GM19455 (cell line): ENCODE data around the gene STAT4.

Experiments used
- ATAC-seq: cut with Tn5 transposase; IDR thresholded peaks from one replicate; pipeline ENCODE4 v1.9.1; 2021; ENCODE audit not compliant: unreplicated experiment

Gene STAT4

DNA sequence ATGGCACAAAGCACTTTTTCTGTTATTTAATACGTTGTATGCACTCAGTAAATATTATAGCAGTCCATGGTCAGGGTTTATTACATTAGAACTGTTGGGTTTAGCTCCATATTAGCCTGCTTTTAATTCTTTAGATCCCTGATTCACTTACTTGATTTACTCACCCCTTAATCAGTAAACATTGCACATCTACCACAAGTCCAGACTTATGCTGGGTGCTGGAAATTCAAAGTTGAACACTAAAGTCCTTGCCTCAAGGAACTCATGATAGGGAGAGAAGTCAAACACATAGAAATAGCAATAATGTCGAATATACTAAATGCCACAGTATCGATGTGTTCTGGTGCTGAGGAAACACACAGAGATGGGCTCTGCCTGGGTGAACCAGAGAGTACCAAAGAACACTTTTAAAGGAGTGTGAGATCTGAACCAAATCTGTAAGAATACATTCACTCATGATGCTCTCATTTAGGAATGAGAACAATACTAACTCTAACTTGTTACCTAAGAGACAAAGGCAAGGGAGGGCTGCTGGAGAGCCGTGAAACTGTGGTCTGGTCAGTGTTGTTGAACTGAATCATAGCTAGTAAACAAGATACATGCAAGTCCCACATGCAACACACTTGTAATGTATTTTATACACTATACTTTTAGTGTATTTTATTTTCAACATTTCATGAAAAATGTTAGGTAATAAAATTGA is 4.9 kb downstream of the STAT4 start:
- no peak for ATAC-seq

DNA sequence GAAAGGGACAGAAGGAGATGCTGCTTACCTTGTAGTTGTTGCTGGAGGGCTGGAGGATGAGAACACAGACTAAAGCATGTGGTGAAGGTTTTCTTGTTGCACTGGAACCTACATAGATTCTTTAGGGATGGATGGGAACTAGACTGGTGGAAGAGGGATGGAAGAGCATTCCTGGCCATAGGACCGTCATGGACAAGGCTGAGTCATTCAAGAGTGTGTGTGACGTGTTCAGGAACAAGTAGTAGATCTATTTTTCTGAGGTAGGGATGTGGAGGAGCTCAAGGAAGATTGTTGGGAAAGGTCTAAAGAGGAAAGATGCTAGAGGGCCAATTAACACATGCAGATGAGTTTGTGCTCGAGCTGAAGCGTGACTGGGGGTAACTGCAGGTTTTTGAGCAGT is 6.6 kb downstream of the STAT4 start:
- ATAC-seq = no peak

DNA sequence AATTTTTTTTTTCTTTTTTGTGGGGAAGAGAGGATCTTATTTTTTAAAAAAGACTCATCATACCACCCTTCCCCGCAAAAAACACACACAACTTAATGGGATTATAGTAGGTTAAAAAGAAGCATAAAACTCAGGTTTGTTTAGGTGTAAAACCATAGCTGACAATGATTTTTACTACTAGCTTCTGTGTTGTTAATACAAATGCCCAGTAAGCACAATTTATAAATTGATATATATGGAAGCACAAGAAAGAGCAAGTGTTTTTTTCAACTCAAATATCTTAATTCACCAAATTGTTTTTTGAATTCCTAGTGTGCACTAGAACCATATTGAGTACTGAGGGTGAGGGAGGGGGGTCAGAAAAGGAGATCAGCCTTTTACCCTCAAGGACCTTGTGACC is 7.0 kb downstream of the STAT4 start:
- no peak for ATAC-seq

DNA sequence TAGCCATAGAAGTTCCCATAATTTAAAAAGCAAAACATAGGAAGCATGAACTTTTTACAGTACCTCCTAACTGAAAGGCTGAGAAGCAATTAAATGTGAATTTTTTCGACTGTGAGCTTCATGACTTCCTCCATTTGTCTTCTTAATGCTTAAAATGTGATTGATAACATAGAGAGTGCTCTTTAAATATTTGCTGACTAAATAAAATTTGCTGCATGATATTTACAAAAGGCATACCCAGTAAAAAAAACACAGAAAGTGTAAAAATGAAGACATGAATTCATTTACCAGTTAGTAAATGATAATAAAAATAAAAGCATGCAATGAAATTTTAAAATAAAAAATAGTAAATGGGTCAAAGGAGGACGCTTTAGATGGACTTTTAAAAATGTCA is 21.9 kb downstream of the STAT4 start:
- ATAC-seq = no peak

DNA sequence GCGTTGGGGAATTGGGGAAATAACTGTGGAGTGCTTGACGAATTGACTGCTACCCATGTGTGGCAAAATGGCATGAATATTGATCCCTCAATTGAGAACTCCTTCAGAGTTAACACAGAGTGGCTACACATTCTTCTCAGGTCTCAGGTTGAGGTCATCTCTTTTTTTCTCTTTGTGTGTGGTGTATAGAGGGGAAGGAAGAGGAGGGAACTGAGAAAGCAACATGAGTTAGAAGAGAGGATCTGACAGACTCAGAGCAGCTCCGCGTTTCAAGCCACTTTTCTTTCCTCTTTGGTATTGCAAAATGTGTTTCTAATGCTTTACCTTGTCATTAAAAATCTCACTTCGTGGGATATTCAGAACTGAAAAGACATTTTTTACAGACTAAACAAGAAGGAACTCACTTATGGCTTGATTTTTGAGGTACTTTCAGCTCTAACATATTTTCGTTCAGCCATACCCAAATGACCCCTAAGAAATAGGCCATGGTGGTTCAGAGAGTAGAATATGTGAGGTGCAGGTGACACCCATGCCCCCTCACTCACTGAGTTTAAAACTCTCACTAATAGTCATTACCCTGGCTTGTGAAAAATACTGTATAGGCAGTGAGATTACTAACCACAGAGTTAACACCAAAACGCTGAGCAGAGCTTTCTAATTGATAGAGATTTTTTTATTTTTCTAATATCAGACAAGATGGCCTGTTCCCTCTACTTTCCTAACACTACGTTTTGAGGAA is 22.5 kb downstream of the STAT4 start:
- no peak for ATAC-seq

DNA sequence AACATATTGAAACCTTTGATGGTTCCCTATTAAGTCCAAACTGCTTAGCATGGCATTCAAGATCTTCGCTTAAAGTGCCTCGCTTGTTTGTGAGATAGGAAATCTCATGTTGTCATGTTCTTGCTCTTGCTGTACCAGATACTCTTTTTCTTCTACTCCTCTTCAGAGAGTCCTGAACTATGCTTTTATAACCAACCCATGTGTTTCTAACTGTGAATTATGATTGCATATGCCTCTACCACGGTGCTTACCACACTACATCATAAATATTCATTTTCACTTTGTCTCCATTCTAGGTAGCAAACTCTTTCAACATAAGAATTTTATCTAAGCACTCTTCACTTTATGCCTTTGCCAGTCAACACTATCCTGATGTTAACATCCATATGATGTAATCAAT is 23.6 kb downstream of the STAT4 start:
- ATAC-seq = no peak

DNA sequence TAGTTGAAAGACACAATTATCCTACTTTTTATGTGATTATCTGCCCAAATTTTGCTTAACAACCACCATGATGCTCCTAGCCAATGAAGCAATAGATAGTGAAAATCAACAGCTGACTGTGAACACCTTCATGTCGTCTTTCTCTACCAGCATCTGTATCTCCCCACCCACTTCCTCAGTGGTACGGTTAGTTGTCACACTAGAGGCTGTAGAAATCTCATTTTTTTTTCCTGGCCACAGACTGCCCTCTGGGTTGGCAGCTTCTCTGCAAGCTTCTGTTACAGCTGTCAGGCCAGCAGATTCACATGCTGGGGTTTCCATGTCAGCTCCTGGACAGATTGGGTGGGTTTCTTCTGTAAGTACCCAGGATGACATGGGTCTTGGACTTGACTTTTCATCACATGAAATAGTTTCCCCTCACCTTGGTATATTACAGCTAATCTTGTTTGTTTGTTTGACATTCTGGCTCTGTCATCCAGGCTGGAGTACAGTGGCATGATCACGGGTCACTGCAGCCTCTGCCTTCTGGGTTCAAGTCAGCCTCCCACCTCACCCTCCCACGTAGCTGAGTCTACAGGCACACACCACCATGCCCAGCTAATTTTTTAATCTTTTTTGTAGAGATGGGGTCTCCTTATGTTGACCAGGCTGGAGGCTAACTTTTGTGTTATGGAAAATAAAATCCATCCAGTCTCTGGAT is 24.3 kb downstream of the STAT4 start:
- ATAC-seq = no peak

DNA sequence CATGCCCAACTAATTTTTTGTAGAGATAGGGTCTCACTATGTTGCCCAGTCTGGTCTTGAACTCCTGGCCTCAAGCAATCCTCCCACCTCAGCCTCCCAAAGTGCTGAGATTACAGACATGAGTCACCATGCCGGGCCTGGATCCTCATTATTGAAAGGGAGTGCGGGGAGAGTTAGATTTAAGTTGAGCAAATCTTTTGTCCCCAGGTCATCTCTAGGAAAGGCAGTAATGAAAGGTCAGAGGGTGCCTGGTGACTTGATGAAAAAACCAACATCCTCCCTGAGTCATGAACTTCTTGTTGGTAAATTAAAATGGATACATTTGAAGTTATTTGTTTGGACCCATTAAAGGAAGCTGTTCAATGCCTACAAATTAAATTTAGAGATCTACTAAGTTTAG is 25.1 kb downstream of the STAT4 start:
- no peak for ATAC-seq

DNA sequence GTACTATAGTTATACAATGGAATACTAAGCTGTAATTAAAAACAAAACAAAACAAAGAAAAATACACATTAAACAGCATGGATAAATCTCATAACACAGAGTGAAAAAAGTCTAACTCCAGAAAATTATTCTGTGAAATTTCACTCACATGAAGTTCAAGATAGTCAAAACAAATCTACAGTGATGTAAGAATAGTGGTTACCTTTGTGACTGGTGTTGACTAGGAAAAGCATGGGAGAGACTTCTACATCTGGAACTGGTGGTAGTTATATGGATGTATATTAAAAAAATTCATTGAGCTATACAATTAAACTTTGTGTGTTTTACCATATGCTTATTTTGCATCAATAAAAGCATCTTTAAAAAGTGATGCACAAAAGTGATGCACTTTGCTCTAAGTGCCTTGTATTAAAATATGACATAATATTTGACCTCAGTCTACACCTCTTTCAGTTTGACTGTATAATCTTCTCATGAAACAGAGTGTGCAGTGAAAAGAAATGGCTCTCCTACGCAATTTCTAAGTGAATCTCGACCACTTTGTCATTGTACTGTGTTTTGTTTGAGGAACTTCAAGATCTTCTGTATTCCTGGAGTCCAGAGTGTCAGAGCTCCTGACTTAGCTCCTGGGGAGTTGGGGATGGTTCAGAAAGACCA is 28.0 kb downstream of the STAT4 start:
- ATAC-seq = no peak

DNA sequence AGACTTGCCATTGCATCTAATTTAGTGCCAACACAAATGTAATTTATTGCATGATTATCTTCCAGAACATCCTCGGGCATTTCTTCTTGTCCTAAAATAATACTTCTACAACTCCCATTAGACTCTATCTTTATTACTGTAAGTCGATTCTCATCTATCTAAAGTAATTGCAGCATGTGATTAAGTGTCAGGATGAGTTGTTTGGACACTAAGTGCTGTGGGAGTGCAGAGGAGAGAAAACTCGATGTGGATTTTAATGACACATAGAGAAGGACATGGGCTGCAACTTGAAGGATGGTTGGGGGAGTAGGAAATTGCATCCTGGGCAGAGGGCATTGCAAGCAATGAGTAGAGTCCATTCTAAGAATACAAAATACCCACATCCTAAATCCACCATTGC is 33.5 kb downstream of the STAT4 start:
- ATAC-seq = no peak

DNA sequence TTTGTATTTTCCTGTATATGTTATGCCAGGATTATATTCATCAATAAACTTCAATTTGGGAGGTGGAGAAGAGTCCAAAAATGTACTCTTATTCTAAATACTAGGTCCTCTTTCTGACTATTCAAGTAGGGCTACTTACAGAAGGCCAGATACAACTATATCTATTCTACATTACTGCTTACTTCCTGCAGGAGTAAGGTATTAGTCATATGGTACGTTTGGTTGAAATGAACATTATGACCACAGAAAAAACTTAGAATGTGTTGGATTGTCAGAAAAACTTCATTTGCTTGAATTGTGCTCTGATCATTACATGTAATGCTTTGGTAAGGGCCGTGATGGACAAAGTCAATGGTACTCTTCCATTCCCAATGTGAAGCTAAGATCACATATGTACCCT is 35.0 kb downstream of the STAT4 start:
- peak; percentile 40 for ATAC-seq

DNA sequence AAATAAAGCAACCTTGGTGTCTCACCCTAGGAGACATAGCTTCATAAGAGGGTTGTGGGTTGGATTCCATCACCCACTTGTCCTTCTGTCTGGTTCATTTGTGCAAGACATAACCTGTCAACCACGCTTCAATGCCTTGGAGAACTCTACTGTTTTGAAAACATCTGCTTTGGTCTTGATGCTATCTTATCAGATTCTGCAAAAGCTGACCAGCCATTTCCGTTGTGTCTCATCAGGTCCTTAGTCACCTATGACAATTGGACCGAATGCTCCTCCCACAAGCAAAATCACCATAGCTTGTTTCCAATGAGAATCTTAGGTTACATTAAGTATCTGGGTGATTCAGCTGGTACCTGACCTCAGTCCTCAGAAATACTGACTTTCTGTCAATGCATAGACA is 35.4 kb downstream of the STAT4 start:
- no peak for ATAC-seq

DNA sequence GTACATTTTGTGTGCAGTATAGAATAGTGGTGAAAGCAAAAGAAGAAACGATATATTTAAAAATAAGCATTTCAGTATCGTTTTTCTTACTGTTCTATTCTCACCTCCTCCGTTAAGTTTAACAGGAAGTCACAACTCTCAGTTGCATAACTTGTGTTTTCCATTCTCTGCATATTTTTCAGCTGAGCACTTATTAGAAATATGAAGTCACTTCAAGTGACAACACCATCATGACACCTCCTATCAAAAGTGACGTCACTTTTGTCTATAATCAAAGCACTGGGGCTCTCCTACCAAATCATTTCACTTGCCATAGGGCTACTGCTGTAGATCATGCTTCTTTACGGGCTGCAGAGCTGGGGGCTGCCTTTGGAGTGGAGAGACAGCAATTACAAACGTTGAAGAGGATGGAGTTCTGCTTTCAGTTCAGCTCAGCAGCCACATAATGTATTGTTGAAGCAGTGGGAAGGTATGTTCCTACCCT is 36.3 kb downstream of the STAT4 start:
- peak; percentile 84 for ATAC-seq

DNA sequence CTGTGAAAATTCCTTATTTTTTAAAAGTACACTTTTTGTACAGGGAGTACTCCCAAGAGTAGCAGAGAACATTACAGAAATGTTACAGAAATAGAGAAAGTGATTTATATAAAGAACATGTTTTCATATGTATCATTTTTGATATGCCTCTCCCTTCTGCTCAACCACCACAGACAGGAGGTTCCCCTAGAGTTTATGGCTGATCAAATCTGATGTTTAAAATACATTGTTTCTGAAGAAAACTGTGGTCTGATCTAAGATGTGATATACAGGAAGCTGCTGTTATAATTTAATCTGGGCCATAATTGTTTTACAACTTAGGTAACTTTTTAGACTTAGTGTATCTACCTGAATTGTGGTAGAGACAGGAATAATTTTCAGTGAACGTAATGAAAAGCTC is 37.0 kb downstream of the STAT4 start:
- no peak for ATAC-seq

DNA sequence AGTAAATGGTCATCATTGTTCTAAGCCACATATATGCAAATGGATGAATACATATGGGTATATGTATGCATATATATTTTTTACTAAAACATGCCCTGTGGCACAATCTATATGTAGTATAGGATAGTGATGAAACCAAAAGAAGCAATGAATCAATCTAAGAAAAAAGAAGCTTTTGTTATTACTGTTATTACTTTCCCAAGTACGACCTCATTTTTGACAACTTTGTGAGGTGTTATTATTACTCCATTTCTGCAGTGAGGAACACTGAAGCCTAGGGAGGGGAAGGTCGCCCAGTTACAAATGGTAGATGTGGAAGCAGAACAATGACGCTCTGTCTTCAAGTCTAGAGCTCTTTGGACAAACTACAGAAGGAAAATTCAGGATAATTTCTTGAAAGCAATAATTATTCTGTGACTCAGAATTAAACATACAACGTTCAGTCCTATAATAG is 38.3 kb downstream of the STAT4 start:
- ATAC-seq = no peak

DNA sequence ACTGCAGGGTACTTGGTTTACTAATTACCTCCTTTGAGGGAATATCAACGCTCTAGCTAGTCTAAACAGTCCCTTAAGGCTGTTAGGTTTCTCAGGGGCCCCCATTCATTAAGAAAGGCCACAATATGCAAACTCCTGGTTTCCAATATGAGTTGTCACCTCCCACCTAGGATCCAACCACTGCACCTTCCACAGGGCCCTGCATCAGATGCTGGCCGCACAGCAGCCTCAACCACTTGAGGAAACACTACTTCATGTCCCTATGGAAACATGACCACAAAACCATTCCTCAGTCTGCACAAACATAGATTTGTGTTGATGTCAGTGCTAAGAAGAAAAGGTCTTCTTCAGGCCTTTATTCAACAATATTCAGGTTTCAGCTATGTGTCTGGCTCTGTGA is 40.9 kb downstream of the STAT4 start:
- no peak for ATAC-seq

DNA sequence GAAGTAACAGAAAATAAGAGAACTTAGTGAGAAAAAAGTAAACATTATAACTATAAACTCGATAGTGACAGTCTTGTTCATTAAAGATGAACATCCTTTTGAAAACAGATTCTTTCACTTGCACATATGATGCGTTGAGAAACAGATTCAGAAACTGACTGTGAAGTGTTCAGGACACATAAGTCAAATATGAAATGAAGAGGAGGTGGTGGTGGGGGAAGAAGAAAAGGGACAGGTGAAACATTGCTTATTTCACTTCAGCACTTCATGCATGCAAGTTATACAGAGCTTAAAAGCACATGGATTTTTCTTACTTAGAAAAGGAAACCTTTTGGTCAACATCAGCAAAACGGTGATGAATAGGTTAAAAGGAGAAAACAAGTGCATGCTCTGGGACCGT is 42.5 kb downstream of the STAT4 start:
- ATAC-seq = no peak

DNA sequence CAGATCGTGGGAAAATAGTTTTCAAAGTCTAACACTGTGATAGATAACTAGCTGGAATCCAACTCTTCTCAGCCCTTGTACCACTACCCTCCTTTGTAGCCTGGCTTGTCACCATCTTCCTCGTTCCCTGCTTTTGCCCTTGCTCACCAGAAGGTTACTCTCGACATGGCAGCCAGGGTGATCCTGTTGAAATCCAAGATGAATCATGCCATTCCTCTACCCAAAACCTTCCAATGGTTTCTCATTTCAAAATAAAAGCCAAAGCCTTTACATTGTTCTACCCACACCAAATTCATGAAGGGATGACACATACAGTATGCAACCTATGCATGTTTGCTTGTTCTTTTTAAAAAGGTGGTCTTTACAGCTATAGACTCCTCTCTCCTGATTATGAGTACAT is 45.7 kb downstream of the STAT4 start:
- ATAC-seq = no peak

DNA sequence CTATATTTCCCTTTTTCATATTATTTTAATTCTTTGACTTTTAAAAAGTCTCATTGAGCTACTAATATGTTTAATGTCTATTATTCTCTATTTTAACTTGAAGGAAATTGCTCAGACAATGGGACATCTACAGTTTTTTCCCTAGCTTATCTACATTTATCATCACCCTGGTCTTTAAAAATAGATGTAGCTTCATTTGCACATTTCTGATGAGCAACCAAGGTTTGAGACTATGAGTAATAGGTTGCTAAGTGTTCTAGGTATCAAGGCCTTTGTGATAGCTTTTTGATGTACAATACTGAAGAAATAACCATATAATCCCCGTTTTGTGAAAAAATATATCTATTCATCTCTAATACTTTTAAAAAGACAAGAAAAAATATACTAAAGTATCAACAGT is 47.0 kb downstream of the STAT4 start:
- no peak for ATAC-seq

DNA sequence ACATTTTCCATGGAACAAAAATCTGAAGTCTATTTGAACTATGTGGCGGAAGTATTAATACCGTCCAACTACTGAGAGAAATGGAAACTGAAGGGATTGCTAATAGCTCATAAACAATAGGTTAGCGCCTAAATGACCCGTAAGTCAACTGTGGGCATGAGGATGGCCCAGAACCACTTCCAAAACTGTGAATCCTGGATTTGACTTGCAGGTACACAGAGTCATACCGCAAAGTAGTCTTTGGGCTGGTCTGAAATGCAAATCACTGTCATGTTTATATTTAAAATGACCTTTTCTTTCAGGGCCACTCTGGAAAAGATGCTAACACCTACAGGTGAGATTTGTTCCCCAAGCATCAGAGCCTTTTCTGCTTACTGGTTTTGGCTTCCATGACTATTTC is 50.6 kb downstream of the STAT4 start:
- ATAC-seq = no peak

DNA sequence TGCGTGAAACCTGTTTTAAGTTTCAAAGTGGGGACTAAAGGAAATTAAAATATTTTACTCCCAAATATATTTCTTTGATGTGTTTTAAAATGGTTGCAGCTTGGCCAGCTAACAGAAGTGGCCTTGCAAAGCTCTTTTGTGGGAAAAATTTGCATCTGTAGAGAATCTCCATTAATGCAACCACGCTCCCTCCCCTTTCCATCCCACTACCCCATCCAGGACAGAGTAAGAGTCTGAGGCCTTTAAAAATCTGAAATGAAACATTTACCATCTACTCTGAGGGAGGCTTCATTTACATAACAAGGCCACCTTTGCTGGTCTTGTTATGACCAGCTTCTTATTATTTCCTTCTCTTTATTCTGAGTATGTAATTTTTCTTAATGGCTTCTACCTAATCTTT is 63.5 kb downstream of the STAT4 start:
- no peak for ATAC-seq

DNA sequence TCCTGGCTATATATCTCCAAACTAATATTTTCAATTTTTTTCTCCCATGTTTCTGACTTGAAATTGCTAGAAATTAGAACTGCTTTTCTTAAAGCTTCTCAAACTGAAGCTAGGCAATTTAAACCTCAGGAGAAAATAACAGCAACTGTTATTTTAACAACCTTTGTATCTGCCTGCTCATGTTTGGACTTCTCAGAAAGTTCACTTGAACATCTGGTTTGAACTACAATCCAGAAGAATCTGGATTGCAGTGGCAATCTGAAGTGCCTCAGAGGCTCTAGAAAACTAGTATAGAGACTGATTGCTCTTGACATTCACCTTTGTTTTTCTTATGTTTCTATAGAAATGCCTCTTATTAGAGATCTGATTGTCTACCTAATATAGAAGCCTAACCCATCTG is 64.1 kb downstream of the STAT4 start:
- no peak for ATAC-seq
